Measurements from ENCODE around the gene ZNF223. TPM values are rescaled to one million over a fixed set of nuclear protein-coding genes. Genes with fewer than 3 reads are reported as not detected.

The ZNF223 gene
- total and polyA plus RNA-seq, 5 donors: 3.2 to 5.9 (median 4.2) TPM

DNA sequence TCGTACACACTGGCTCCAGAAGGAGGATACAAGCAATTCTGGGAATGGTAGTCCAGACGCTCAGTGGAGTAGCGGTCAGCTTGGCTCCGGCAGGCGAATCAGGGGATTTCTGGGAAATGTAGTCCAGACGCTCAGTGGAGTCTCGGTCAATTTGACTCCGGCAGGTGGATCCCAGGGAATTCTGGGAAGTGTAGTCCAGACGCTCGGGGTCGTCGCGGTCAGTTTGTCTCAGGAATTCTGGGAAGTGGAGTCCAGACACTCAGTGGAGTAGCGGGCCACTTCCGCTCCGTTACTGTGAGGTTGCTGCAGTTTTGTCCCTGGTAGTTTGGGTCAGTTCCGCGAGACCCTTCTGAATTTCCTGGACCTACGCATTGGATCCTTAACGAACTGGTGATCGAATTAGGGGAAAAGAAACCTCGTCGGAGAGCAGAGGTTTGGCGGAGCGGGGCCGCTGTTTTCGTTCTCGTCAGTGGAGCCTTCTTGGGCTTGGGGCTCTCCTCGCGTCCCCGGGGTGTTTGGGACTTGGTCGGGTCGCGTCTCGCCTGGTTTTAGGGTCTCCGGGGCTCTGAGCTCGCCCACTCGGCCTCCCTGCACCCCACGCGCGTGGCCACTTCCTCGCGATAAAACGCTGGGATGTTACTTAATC, 61.4 kb downstream of the ZNF223 start, which contains the start of gene ZNF225:
Gene ZNF225 (plus strand): TSS at position 262 of the 646 bp plus-strand sequence. CDS start 2,429 bp downstream, outside the sequence.
- DNase-seq (peak; percentile 94 to 96 (median 96)), ATAC-seq (peak; percentile 99)
- Histone ChIP-seq H3K4me3 (ENCODE audit: low read length) (peak within 1 kb of the TSS; percentile 95), H3K27me3 (ENCODE audit: control insufficient read depth, insufficient read depth) (no peaks in the 10 kb centered on the region), H3K9me3 (ENCODE audit: control insufficient read depth, low read length) (no peaks in the 10 kb centered on the region), H3K27ac (ENCODE audit: low read length) (peak within 1 kb of the TSS; percentile 79), H3K4me1 (ENCODE audit: control insufficient read depth, insufficient read depth, low read length) (no peaks in the 10 kb centered on the region)
- intact Hi-C loops (cut with DNase I): loop anchor here in 2 of 4 donors (2.0 to 10.0 kb wide), 3 partner anchors 18 to 52 kb away; partner anchors contain the start of genes ZNF226 (in 2 of the 2) and ZNF224 (in 1 of the 2)
- WGBS: under 1% methylated on average over 44 of the region's 44 CpGs

DNA sequence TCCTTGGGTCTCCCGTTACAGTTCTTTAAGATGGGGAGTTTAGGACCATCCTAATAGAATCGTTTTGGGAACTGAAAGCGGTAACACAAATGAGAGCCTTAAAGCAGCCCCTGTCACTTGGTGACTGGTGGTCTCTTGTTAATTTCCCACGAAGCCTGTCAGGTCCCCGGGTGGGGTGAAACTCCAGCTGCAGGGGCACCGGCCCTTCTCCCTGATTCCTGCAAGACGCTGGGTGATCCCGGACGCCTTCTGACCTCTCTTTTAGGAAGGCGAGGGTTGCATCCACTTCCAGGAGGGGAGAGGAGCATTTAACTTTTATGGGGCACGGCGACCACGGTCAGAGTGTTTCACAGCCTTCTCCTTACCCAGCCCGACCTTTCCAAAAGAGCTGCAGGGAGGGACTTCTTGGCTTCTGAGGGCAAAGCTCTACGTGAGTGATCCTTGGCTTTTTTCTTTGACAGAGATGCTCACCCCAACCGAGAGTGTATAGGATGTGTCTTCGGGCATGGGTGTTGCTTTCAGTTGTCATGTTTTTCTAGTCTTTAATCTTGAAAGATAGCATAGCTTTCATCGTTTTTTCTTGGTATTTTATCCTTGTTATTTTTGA, 62.1 kb downstream of the ZNF223 start:
- 2% methylated on average over 18 of the region's 18 CpGs for WGBS
- intact Hi-C loops (cut with DNase I): loop anchor here in 2 of 4 donors (2.0 to 10.0 kb wide), 3 partner anchors 19 to 51 kb away; partner anchors contain the start of genes ZNF226 (in 2 of the 2) and ZNF224 (in 1 of the 2)
- no peaks in the 10 kb centered on the region for H3K4me1 ChIP-seq (ENCODE audit: control insufficient read depth, insufficient read depth, low read length)
- no peaks in the 10 kb centered on the region for H3K9me3 ChIP-seq (ENCODE audit: control insufficient read depth, low read length)
- ATAC-seq (peak in 1 of 2 donors; percentile 5), DNase-seq (peak in 1 of 3 donors; percentile 63)
- H3K4me3 ChIP-seq (ENCODE audit: low read length): peak overlapping the region; percentile 84
- no peaks in the 10 kb centered on the region for H3K27me3 ChIP-seq (ENCODE audit: control insufficient read depth, insufficient read depth)
- peak overlapping the region; percentile 71 for H3K27ac ChIP-seq (ENCODE audit: low read length)

Other genes starting within 250 kb of the ZNF223 start
- gene LYPD5, start 249.6 kb upstream of the ZNF223 start, total RNA-seq: 1 to 10 TPM in 2 of 4 donors, under 1 TPM in 2; 0.28 to 2.5 (median 0.90) TPM
- gene LYPD5, start 249.6 kb upstream of the ZNF223 start, polyA plus RNA-seq: 0.34 TPM
- gene ZNF283, start 224.7 kb upstream of the ZNF223 start, total RNA-seq: 10 to 100 TPM; 10.7 to 13.8 (median 11.3) TPM
- gene ZNF283, start 224.7 kb upstream of the ZNF223 start, polyA plus RNA-seq: 4.7 TPM
- gene ZNF404, start 168.1 kb upstream of the ZNF223 start, total RNA-seq: 10 to 100 TPM in 1 of 4 donors, 1 to 10 TPM in 3; 6.2 to 11.3 (median 6.8) TPM
- gene ZNF404, start 168.1 kb upstream of the ZNF223 start, polyA plus RNA-seq: 12.2 TPM
- gene ZNF45, start 116.8 kb upstream of the ZNF223 start, total RNA-seq: 1 to 10 TPM; 8.1 to 9.0 (median 8.6) TPM
- 2.7 TPM for gene ZNF45, start 116.8 kb upstream of the ZNF223 start, polyA plus RNA-seq
- gene ZNF221, start 100.8 kb upstream of the ZNF223 start, total RNA-seq: 1 to 10 TPM; 4.5 to 7.3 (median 5.8) TPM
- gene ZNF221, start 100.8 kb upstream of the ZNF223 start, polyA plus RNA-seq: 2.9 TPM
- 10 to 100 TPM in 1 of 4 donors, 1 to 10 TPM in 3; 6.9 to 11.5 (median 7.4) TPM for gene ZNF155, start 67.8 kb upstream of the ZNF223 start, total RNA-seq
- gene ZNF155, start 67.8 kb upstream of the ZNF223 start, polyA plus RNA-seq: 6.0 TPM
- gene ZNF230, start 49.1 kb upstream of the ZNF223 start, total RNA-seq: 1 to 10 TPM; 3.4 to 4.2 (median 3.7) TPM
- 1.9 TPM for gene ZNF230, start 49.1 kb upstream of the ZNF223 start, polyA plus RNA-seq
- 1 to 10 TPM; 3.6 to 4.6 (median 4.0) TPM for gene ZNF222, start 26.7 kb upstream of the ZNF223 start, total RNA-seq
- 3.8 TPM for gene ZNF222, start 26.7 kb upstream of the ZNF223 start, polyA plus RNA-seq
- 1 to 10 TPM; 2.0 to 2.7 (median 2.4) TPM for gene ZNF284, start 20.1 kb downstream of the ZNF223 start, total RNA-seq
- gene ZNF284, start 20.1 kb downstream of the ZNF223 start, polyA plus RNA-seq: 1.00 TPM
- gene ZNF224, start 42.3 kb downstream of the ZNF223 start, total RNA-seq: 10 to 100 TPM; 14.9 to 17.0 (median 15.9) TPM
- gene ZNF224, start 42.3 kb downstream of the ZNF223 start, polyA plus RNA-seq: 10.1 TPM
- gene ZNF225, start 61.4 kb downstream of the ZNF223 start, total RNA-seq: 1 to 10 TPM; 3.6 to 4.2 (median 3.9) TPM
- 1.9 TPM for gene ZNF225, start 61.4 kb downstream of the ZNF223 start, polyA plus RNA-seq
- 10 to 100 TPM in 1 of 4 donors, 1 to 10 TPM in 3; 9.6 to 10.6 (median 9.9) TPM for gene ZNF234, start 89.5 kb downstream of the ZNF223 start, total RNA-seq
- 4.4 TPM for gene ZNF234, start 89.5 kb downstream of the ZNF223 start, polyA plus RNA-seq
- 10 to 100 TPM; 19.4 to 23.0 (median 22.2) TPM for gene ZNF226, start 113.1 kb downstream of the ZNF223 start, total RNA-seq
- 24.8 TPM for gene ZNF226, start 113.1 kb downstream of the ZNF223 start, polyA plus RNA-seq
- 10 to 100 TPM; 13.2 to 16.0 (median 15.0) TPM for gene ZNF227, start 160.5 kb downstream of the ZNF223 start, total RNA-seq
- gene ZNF227, start 160.5 kb downstream of the ZNF223 start, polyA plus RNA-seq: 5.2 TPM
- 1 to 10 TPM; 3.4 to 8.8 (median 6.4) TPM for gene ZNF233, start 207.8 kb downstream of the ZNF223 start, total RNA-seq
- 3.2 TPM for gene ZNF233, start 207.8 kb downstream of the ZNF223 start, polyA plus RNA-seq